ENCODE data around the gene ZC3H7A. TPM values are rescaled to one million over a fixed set of nuclear protein-coding genes. Genes with fewer than 3 reads are reported as not detected.

The ZC3H7A gene
- total and polyA plus RNA-seq, 4 donors: 12.4 to 37.7 (median 24.7) TPM

DNA sequence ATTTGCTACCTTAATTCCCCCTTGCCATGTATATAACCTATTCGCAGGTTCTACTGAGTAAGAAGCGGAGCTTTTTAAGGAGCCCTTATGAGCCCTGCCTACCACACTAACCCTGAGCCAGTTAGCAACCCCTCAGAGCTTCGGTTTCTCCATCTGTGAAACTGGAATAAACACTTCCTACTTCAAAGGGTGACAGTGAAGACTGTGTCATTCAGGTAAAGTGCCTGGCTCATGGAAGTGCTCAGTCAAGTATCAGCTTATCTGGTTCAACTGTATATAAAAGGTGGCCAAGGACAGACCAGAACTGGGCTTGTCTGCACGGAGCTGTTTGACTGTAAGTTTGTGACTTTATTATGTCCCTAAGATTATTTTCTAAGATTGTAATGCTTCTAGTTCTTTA, 85.4 kb downstream of the ZC3H7A start (continued):
- TF ChIP-seq HNF4A (conservative IDR thresholded peaks at IDR 0.05): no peak
- no peak for TF ChIP-seq HNF4G (IDR thresholded peaks at IDR 0.05)
- no peak for TF ChIP-seq CTCF (IDR thresholded peaks at IDR 0.05; ENCODE audit: low read depth, low read length, missing input control)
- TF ChIP-seq NR2F2 (IDR thresholded peaks at IDR 0.05): no peak
- TF ChIP-seq JUND (IDR thresholded peaks at IDR 0.05): no peak
- no peak for TF ChIP-seq SP1 (IDR thresholded peaks at IDR 0.05)

GRCh38 chr16:11708421-11708820, 88.6 kb downstream of the ZC3H7A start:
- H3K27me3 ChIP-seq (ENCODE audit: control insufficient read depth in 4 of 4, insufficient read depth in 4 of 4, low read length in 3 of 4): no peaks in the 10 kb centered on the region
- H3K9me3 ChIP-seq (ENCODE audit: control insufficient read depth in 4 of 4, low read length in 3 of 4): no peaks in the 10 kb centered on the region
- no peak overlapping the region for H3K9ac ChIP-seq (ENCODE audit: low read depth in 1 of 2, low read length in 2 of 2)
- no peak for DNase-seq (ENCODE audit: low spot score)
- no peak overlapping the region for H3K27ac ChIP-seq (ENCODE audit: low read depth in 1 of 2, low read length in 2 of 2)
- TF ChIP-seq HNF4G (IDR thresholded peaks at IDR 0.05) (no peak), EGR1 (IDR thresholded peaks at IDR 0.05; ENCODE audit: low read depth in 2 of 2) (no peak)
- peaks cover 0 to 12% (median 1%) of the 10 kb centered on the region in 4 donors for H3K4me1 ChIP-seq (ENCODE audit: control insufficient read depth in 4 of 4, insufficient read depth in 4 of 4, low read length in 3 of 4)
- WGBS: 95% methylated on average over 1 of the region's 1 CpG
- peaks cover 8 to 31% (median 16%) of the 10 kb centered on the region in 4 donors for H3K36me3 ChIP-seq (ENCODE audit: control insufficient read depth in 4 of 4, insufficient read depth in 3 of 4, low read depth in 1 of 4, low read length in 3 of 4)
- H3K4me3 ChIP-seq (ENCODE audit: low read depth in 1 of 3, low read length in 3 of 3): no peak overlapping the region

GRCh38 chr16:11707679-11708197, 89.3 kb downstream of the ZC3H7A start:
- WGBS: 97% methylated on average over 4 of the region's 4 CpGs

More at GRCh38 chr16:11707679-11708197, 89.3 kb downstream of the ZC3H7A start:
- H3K9me3 ChIP-seq (ENCODE audit: control insufficient read depth in 4 of 4, low read length in 3 of 4): no peaks in the 10 kb centered on the region
- TF ChIP-seq FOXA1 (IDR thresholded peaks at IDR 0.05) (no peak), CTCF (IDR thresholded peaks at IDR 0.05; ENCODE audit: low read depth, low read length, missing input control) (no peak), TAF1 (conservative IDR thresholded peaks at IDR 0.05) (no peak), YY1 (IDR thresholded peaks at IDR 0.05) (no peak), GABPA (IDR thresholded peaks at IDR 0.05 in 1 of 2, conservative IDR thresholded peaks at IDR 0.05 in 1 of 2) (no peak), MAX (IDR thresholded peaks at IDR 0.05) (no peak), FOXA2 (IDR thresholded peaks at IDR 0.05) (no peak), EGR1 (IDR thresholded peaks at IDR 0.05; ENCODE audit: low read depth in 2 of 2) (no peak), HNF4A (conservative IDR thresholded peaks at IDR 0.05) (no peak), REST (IDR thresholded peaks at IDR 0.05) (no peak), RAD21 (IDR thresholded peaks at IDR 0.05) (no peak), JUND (IDR thresholded peaks at IDR 0.05) (no peak)
- DNase-seq (ENCODE audit: low spot score): no peak
- H3K27ac ChIP-seq (ENCODE audit: low read depth in 1 of 2, low read length in 2 of 2): no peak overlapping the region
- H3K27me3 ChIP-seq (ENCODE audit: control insufficient read depth in 4 of 4, insufficient read depth in 4 of 4, low read length in 3 of 4): no peaks in the 10 kb centered on the region
- no peak overlapping the region for H3K4me3 ChIP-seq (ENCODE audit: low read depth in 1 of 3, low read length in 3 of 3)
- peaks cover 6 to 31% (median 14%) of the 10 kb centered on the region in 4 donors for H3K36me3 ChIP-seq (ENCODE audit: control insufficient read depth in 4 of 4, insufficient read depth in 3 of 4, low read depth in 1 of 4, low read length in 3 of 4)
- peaks cover 0 to 13% (median 1%) of the 10 kb centered on the region in 4 donors for H3K4me1 ChIP-seq (ENCODE audit: control insufficient read depth in 4 of 4, insufficient read depth in 4 of 4, low read length in 3 of 4)
- no peak overlapping the region for H3K9ac ChIP-seq (ENCODE audit: low read depth in 1 of 2, low read length in 2 of 2)
